H1 (cell line): Measurements from ENCODE around the gene SH2B3. TPM values are rescaled to one million over a fixed set of nuclear protein-coding genes. Genes with fewer than 3 reads are reported as not detected.

Experiments
- CHD7 ChIP-seq: fragments of 300-600 bp; sonication (generic); IDR thresholded peaks from 2 replicates; pipeline ENCODE4 v1.7.1; 2012; ENCODE audit warnings: low read length, moderate library complexity, mild to moderate bottlenecking, inconsistent platforms; ENCODE audit not compliant: insufficient replicate concordance
- KDM4A ChIP-seq: IDR thresholded peaks from one replicate; pipeline ENCODE4 v1.7.1; 2012; ENCODE audit warnings: low read depth, mild to moderate bottlenecking, moderate library complexity, low read length, inconsistent platforms; ENCODE audit not compliant: severe bottlenecking
- KDM5A ChIP-seq: fragments of 200-600 bp; IDR thresholded peaks from 2 replicates; pipeline ENCODE4 v1.7.1; 2012; ENCODE audit warnings: mild to moderate bottlenecking, low read length, inconsistent platforms, mixed read lengths
- POLR2A ChIP-seq, 2 experiments: IDR thresholded peaks; 1 replicate in 1 of 2; 2 replicates in 1 of 2; pipeline ENCODE4 v1.6.1; 2011; ENCODE audit warnings: low read depth in 2 of 2, low read length in 2 of 2, mild to moderate bottlenecking in 2 of 2; ENCODE audit errors: control extremely low read depth in 1 of 2
- polyA plus RNA-seq, 7 experiments: library from polyadenylated mRNA; depleted of rRNA in 3 of 7; stranded (reverse) in 5 of 7; unstranded in 2 of 7; fragments of >200 nt in 5 of 7; fragments of 200-250 nt in 2 of 7; gene quantifications; 1 replicate in 5 of 7; 2 replicates in 1 of 7; 4 replicates in 1 of 7; pipeline versions ENCODE4 v1.2.1 to v1.2.3, GENCODE V29; 2011 to 2013; ENCODE audit warnings: missing spikeins in 2 of 7, mixed read lengths in 2 of 7
- total RNA-seq: library from RNA; stranded (reverse); fragmentation: NEBNext Ultra II Directional; extraction: Animal tissue kit (Norgen Biotek cat#: 25700); gene quantifications from 2 replicates; pipeline ENCODE4 v1.2.1, GENCODE V29; 2021
- TF ChIP-seq, protein P1 (sequence below): IDR thresholded peaks from 2 replicates; pipeline ENCODE4 v1.6.1; 2012; ENCODE audit warnings: inconsistent platforms

The SH2B3 gene
- total and polyA plus RNA-seq, 2 of the 8 experiments (the other 6 are each of a cell fraction or from before 2014, with no cell fraction given): 20.8 to 34.1 TPM

GRCh38 chr12:111453071-111453989 lies 47.6 kb downstream of the SH2B3 start (continued):
- TF ChIP-seq CHD7: no peak
- TF ChIP-seq KDM5A: no peak
- TF ChIP-seq POLR2A (IDR thresholded peaks at IDR 0.05; ENCODE audit: control extremely low read depth in 1 of 2, low read depth in 2 of 2, low read length in 2 of 2): no peak; a peak in 1 of 3 replicates
- TF ChIP-seq, protein P1, sequence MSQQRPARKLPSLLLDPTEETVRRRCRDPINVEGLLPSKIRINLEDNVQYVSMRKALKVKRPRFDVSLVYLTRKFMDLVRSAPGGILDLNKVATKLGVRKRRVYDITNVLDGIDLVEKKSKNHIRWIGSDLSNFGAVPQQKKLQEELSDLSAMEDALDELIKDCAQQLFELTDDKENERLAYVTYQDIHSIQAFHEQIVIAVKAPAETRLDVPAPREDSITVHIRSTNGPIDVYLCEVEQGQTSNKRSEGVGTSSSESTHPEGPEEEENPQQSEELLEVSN: no peak
- TF ChIP-seq KDM4A: no peak
